ENCODE measurements around the gene VMAC.

DNA sequence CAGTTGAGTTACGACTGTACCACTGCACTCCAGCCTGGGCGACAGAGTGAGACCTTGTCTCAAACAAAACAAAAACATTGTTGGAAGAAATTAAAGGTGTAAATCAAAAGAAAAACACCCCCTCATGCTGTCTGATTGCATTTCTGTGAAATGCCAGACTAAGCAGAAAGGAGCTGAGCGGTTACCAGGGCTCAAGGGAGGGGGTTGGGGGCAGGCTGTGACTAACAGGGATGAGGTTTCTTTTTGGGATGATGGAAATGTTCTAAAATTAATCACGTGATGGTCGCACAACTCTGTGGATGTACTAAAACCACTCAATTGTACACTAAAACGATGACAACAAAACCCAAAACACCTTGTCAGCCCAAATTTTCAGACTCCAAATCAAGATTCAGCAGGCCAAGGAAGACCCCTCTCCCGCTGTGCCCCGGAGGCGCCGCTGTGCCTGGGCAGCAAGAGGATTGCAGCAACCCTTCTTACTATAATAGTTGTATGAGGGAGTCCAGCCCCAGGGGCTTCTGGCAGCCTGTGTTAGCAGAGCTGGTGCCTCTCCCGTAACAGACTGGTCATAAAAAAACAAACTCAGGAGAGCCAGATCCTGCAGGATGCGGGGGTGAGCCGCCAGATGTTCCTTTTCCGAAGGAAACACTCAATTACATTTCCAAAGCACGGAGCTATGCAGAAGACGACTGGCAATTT lies 30.3 kb downstream of the VMAC start:
- TF ChIP-seq, protein P1, sequence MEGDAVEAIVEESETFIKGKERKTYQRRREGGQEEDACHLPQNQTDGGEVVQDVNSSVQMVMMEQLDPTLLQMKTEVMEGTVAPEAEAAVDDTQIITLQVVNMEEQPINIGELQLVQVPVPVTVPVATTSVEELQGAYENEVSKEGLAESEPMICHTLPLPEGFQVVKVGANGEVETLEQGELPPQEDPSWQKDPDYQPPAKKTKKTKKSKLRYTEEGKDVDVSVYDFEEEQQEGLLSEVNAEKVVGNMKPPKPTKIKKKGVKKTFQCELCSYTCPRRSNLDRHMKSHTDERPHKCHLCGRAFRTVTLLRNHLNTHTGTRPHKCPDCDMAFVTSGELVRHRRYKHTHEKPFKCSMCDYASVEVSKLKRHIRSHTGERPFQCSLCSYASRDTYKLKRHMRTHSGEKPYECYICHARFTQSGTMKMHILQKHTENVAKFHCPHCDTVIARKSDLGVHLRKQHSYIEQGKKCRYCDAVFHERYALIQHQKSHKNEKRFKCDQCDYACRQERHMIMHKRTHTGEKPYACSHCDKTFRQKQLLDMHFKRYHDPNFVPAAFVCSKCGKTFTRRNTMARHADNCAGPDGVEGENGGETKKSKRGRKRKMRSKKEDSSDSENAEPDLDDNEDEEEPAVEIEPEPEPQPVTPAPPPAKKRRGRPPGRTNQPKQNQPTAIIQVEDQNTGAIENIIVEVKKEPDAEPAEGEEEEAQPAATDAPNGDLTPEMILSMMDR (IDR thresholded peaks at IDR 0.05), result no peak
- no peak for TF ChIP-seq EZH2 (IDR thresholded peaks at IDR 0.05; ENCODE audit: borderline replicate concordance, insufficient read depth, low read depth, low read length, poor library complexity, severe bottlenecking)

All from B cell (primary cell).